GM12865 (cell line): Measurements from ENCODE around the gene LDLRAD4.

Experiments used
- DNase-seq: peaks from one replicate; pipeline ENCODE4 v3.0.0; 2010; ENCODE audit warnings: low read depth
- H3K4me3 ChIP-seq: 2 replicates; pipeline ENCODE4 v1.5.1; 2011; ENCODE audit warnings: mild to moderate bottlenecking, low read depth, low read length, control low read depth
- TF ChIP-seq, protein P1 (sequence below): IDR thresholded peaks from 2 replicates; pipeline ENCODE4 v1.5.1; 2011; ENCODE audit warnings: low read length, control low read depth, low read depth, inconsistent platforms; ENCODE audit not compliant: insufficient read depth; ENCODE audit errors: missing control alignments

The LDLRAD4 gene

DNA sequence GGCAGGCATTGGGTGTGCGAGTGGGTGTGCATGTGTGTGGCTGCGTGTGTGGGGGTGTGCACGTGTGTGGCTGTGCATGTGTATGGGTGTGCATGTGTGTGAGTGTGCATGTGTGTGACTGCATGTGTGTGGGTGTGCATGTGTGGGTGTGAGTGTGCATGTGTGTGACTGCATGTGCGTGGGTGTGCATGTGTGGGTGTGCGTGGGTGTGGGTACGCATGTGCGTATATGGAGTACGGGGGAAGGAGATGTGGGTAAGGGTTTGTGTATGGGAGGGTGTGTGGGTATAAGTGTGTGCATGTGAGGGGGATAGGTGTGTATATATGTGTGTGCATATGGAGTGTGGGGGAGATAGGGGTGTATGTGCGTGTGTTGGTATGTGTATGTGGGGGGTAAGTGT is 371.4 kb downstream of the LDLRAD4 start:
- no peak overlapping the region for H3K4me3 ChIP-seq
- no peak for DNase-seq
- TF ChIP-seq, protein P1, sequence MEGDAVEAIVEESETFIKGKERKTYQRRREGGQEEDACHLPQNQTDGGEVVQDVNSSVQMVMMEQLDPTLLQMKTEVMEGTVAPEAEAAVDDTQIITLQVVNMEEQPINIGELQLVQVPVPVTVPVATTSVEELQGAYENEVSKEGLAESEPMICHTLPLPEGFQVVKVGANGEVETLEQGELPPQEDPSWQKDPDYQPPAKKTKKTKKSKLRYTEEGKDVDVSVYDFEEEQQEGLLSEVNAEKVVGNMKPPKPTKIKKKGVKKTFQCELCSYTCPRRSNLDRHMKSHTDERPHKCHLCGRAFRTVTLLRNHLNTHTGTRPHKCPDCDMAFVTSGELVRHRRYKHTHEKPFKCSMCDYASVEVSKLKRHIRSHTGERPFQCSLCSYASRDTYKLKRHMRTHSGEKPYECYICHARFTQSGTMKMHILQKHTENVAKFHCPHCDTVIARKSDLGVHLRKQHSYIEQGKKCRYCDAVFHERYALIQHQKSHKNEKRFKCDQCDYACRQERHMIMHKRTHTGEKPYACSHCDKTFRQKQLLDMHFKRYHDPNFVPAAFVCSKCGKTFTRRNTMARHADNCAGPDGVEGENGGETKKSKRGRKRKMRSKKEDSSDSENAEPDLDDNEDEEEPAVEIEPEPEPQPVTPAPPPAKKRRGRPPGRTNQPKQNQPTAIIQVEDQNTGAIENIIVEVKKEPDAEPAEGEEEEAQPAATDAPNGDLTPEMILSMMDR, result no peak

- H3K4me3 ChIP-seq, result no peak overlapping the region
- TF ChIP-seq, protein P1, result no peak
- no peak for DNase-seq
Observed at GRCh38 chr18:13592246-13592645, 373.7 kb downstream of the LDLRAD4 start.

DNA sequence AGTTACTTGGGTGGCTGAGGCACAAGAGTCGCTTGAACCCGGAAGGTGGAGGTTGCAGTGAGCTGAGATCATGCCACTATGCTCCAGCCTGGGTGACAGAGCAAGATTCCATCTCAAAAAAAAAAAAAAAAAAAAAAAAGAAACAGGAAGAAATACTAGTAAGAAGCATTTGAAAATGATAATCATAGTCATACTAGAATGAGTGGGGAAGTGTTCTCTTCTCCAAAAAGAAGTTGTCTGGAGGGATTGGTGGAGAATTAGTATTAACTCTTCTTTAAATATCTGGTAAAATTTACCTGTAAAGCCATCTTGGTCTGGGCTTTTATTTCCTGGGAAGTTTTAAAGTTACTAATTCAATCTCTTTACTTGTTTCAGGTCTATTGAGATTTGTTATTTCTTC is 376.0 kb downstream of the LDLRAD4 start:
- TF ChIP-seq, protein P1, result no peak
- no peak for DNase-seq
- H3K4me3 ChIP-seq, result no peak overlapping the region

GRCh38 chr18:13597068-13597467 is 378.5 kb downstream of the LDLRAD4 start:
- no peak for DNase-seq
- H3K4me3 ChIP-seq, result no peak overlapping the region
- TF ChIP-seq, protein P1, result no peak

- TF ChIP-seq, protein P1, result no peak
- DNase-seq, result no peak
- H3K4me3 ChIP-seq, result no peak overlapping the region
Observed at GRCh38 chr18:13598591-13598990, 380.0 kb downstream of the LDLRAD4 start.

DNA sequence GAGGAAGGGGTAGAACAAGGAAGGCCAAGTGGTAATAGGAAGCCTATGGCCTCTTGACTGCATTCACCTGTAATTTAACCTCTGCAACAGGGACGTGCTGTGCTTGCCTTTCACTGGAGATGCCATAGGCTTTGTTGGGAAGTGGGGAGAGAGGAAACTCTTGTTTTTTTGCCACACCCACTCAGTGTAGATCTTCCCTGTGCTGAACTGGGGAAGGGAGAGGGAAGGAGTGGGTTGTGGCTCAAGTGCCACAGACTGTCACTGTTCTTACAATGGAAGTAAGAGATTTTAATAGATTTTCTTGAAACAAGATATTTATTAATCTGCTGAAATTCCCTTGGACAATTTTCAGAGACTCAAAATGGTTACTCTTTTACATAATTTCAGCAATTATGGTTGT is 380.5 kb downstream of the LDLRAD4 start:
- TF ChIP-seq, protein P1, result no peak
- no peak overlapping the region for H3K4me3 ChIP-seq
- no peak for DNase-seq

DNA sequence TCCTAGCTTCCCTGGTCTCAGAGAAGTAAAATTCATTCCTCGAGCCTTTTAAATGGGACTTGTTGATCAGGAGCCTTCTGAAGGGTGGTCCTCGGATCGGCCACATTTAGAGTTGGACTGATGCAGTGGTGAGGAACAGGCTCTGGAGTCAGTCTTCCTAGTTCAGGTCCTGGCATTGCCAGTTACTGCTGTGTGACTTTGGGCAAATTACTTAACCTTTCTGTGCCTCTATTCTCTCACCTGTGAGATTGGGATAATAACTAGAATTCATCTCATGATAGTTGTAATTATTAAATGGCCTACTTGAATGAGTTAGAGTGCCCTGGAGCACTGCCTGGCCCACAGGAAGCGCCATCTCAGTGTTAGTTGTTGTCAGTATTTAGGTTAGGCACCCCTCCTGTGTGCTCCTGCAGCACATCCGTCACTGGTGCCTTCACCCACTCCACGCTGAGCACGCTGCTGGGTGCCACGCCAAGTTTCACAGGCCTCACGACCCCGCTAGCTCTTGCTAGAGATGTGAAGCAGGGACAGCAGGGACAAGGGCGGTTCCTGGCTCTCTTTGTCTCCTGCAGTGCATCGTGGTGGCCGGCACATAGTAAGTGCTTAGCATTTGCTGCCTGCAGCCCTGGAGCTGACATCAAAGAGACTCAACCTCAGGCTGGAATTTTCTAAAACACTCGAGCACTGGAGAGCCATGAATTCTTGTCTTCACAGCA is 384.9 kb downstream of the LDLRAD4 start:
- no peak overlapping the region for H3K4me3 ChIP-seq
- TF ChIP-seq, protein P1, result no peak
- no peak for DNase-seq
